ENCODE measurements around the gene VSIG10L2.
A peak's percentile ranks its signal among the peaks of the same experiment; 100 is the strongest.

VSIG10L2 gene

GRCh38 chr11:125941619-125942611 is 3.9 kb upstream of the VSIG10L2 start:
- Histone ChIP-seq H3K9me3 (replicated peaks; ENCODE audit: low read length) (no peaks in the 10 kb centered on the region), H3K9ac (ENCODE audit: low read depth, low read length) (no peak overlapping the region), H3K36me3 (ENCODE audit: insufficient read depth, low read length) (no peaks in the 10 kb centered on the region), H3K27me3 (ENCODE audit: control insufficient read depth, insufficient read depth, low read length) (no peaks in the 10 kb centered on the region), H3K4me1 (ENCODE audit: control insufficient read depth, insufficient read depth, low read length) (peaks cover 3% of the 10 kb centered on the region), H3K4me3 (ENCODE audit: low read length) (no peak overlapping the region), H3K4me2 (ENCODE audit: low read length) (peak overlapping the region; percentile 15)

GRCh38 chr11:125942771-125943428 is 2.9 kb upstream of the VSIG10L2 start:
- H3K4me2 ChIP-seq (ENCODE audit: low read length): no peak overlapping the region
- no peaks in the 10 kb centered on the region for H3K27me3 ChIP-seq (ENCODE audit: control insufficient read depth, insufficient read depth, low read length)
- no peaks in the 10 kb centered on the region for H3K9me3 ChIP-seq (replicated peaks; ENCODE audit: low read length)
- H3K36me3 ChIP-seq (ENCODE audit: insufficient read depth, low read length): no peaks in the 10 kb centered on the region
- H3K4me1 ChIP-seq (ENCODE audit: control insufficient read depth, insufficient read depth, low read length): peaks cover 3% of the 10 kb centered on the region
- no peak overlapping the region for H3K9ac ChIP-seq (ENCODE audit: low read depth, low read length)
- no peak overlapping the region for H3K4me3 ChIP-seq (ENCODE audit: low read length)

GRCh38 chr11:125943661-125944349 is 2.0 kb upstream of the VSIG10L2 start:
- peaks cover 3% of the 10 kb centered on the region for H3K4me1 ChIP-seq (ENCODE audit: control insufficient read depth, insufficient read depth, low read length)
- no peaks in the 10 kb centered on the region for H3K36me3 ChIP-seq (ENCODE audit: insufficient read depth, low read length)
- no peak overlapping the region for H3K4me3 ChIP-seq (ENCODE audit: low read length)
- H3K4me2 ChIP-seq (ENCODE audit: low read length): no peak overlapping the region
- H3K9ac ChIP-seq (ENCODE audit: low read depth, low read length): no peak overlapping the region
- peaks cover 3% of the 10 kb centered on the region for H3K27me3 ChIP-seq (ENCODE audit: control insufficient read depth, insufficient read depth, low read length)
- H3K9me3 ChIP-seq (replicated peaks; ENCODE audit: low read length): no peaks in the 10 kb centered on the region

GRCh38 chr11:125944350-125945010 is 1.4 kb upstream of the VSIG10L2 start:
- Histone ChIP-seq H3K4me1 (ENCODE audit: control insufficient read depth, insufficient read depth, low read length) (peaks cover 3% of the 10 kb centered on the region), H3K36me3 (ENCODE audit: insufficient read depth, low read length) (no peaks in the 10 kb centered on the region), H3K27me3 (ENCODE audit: control insufficient read depth, insufficient read depth, low read length) (peaks cover 3% of the 10 kb centered on the region), H3K9ac (ENCODE audit: low read depth, low read length) (no peak overlapping the region), H3K4me2 (ENCODE audit: low read length) (no peak overlapping the region), H3K4me3 (ENCODE audit: low read length) (no peak overlapping the region), H3K9me3 (replicated peaks; ENCODE audit: low read length) (no peaks in the 10 kb centered on the region)

GRCh38 chr11:125945011-125945796 is 640 bp upstream of the VSIG10L2 start:
- H3K27me3 ChIP-seq (ENCODE audit: control insufficient read depth, insufficient read depth, low read length): peaks cover 5% of the 10 kb centered on the region
- no peak overlapping the region for H3K4me3 ChIP-seq (ENCODE audit: low read length)
- no peaks in the 10 kb centered on the region for H3K36me3 ChIP-seq (ENCODE audit: insufficient read depth, low read length)
- peaks cover 3% of the 10 kb centered on the region for H3K4me1 ChIP-seq (ENCODE audit: control insufficient read depth, insufficient read depth, low read length)
- H3K9me3 ChIP-seq (replicated peaks; ENCODE audit: low read length): no peaks in the 10 kb centered on the region
- no peak overlapping the region for H3K4me2 ChIP-seq (ENCODE audit: low read length)
- no peak overlapping the region for H3K9ac ChIP-seq (ENCODE audit: low read depth, low read length)

GRCh38 chr11:125946712-125947418 is 1.0 kb downstream of the VSIG10L2 start:
- peaks cover 12% of the 10 kb centered on the region for H3K27me3 ChIP-seq (ENCODE audit: control insufficient read depth, insufficient read depth, low read length)
- no peaks in the 10 kb centered on the region for H3K9me3 ChIP-seq (replicated peaks; ENCODE audit: low read length)
- no peak overlapping the region for H3K9ac ChIP-seq (ENCODE audit: low read depth, low read length)
- H3K4me3 ChIP-seq (ENCODE audit: low read length): no peak overlapping the region
- no peaks in the 10 kb centered on the region for H3K36me3 ChIP-seq (ENCODE audit: insufficient read depth, low read length)
- peaks cover 3% of the 10 kb centered on the region for H3K4me1 ChIP-seq (ENCODE audit: control insufficient read depth, insufficient read depth, low read length)
- no peak overlapping the region for H3K4me2 ChIP-seq (ENCODE audit: low read length)

- Histone ChIP-seq H3K4me2 (ENCODE audit: low read length) (no peak overlapping the region), H3K4me3 (ENCODE audit: low read length) (no peak overlapping the region), H3K27me3 (ENCODE audit: control insufficient read depth, insufficient read depth, low read length) (peaks cover 13% of the 10 kb centered on the region), H3K9me3 (replicated peaks; ENCODE audit: low read length) (no peaks in the 10 kb centered on the region), H3K36me3 (ENCODE audit: insufficient read depth, low read length) (no peaks in the 10 kb centered on the region), H3K9ac (ENCODE audit: low read depth, low read length) (no peak overlapping the region), H3K4me1 (ENCODE audit: control insufficient read depth, insufficient read depth, low read length) (no peaks in the 10 kb centered on the region)
Observed at GRCh38 chr11:125947419-125948277, 1.8 kb downstream of the VSIG10L2 start.

GRCh38 chr11:125948278-125949051 is 2.6 kb downstream of the VSIG10L2 start:
- Histone ChIP-seq H3K36me3 (ENCODE audit: insufficient read depth, low read length) (no peaks in the 10 kb centered on the region), H3K4me3 (ENCODE audit: low read length) (no peak overlapping the region), H3K27me3 (ENCODE audit: control insufficient read depth, insufficient read depth, low read length) (peaks cover 16% of the 10 kb centered on the region), H3K4me2 (ENCODE audit: low read length) (no peak overlapping the region), H3K4me1 (ENCODE audit: control insufficient read depth, insufficient read depth, low read length) (no peaks in the 10 kb centered on the region), H3K9ac (ENCODE audit: low read depth, low read length) (no peak overlapping the region), H3K9me3 (replicated peaks; ENCODE audit: low read length) (no peaks in the 10 kb centered on the region)

Data from skeletal muscle satellite cell (primary cell).